Liver (tissue), 9 donors: Measurements from ENCODE around the gene UBXN4. TPM values are rescaled to one million over a fixed set of nuclear protein-coding genes. Genes with fewer than 3 reads are reported as not detected.

Experiments used
- DNase-seq: peaks from one replicate; pipeline ENCODE4 v3.0.0-alpha.2; 2017; ENCODE audit warnings: low spot score
- H3K27ac ChIP-seq, 2 donors: one replicate each; pipeline ENCODE4 v1.7.0; 2013; ENCODE audit warnings: inconsistent platforms in 2 of 2, low read length in 2 of 2, control low read depth in 1 of 2, low read depth in 1 of 2, mild to moderate bottlenecking in 1 of 2
- H3K27me3 ChIP-seq, 4 donors: one replicate each; pipeline versions ENCODE4 v1.6.1 to v1.7.0; 2013; ENCODE audit warnings: low read length in 3 of 4, inconsistent platforms in 1 of 4, mild to moderate bottlenecking in 1 of 4, moderate library complexity in 1 of 4; ENCODE audit not compliant: control insufficient read depth in 4 of 4, insufficient read depth in 4 of 4
- H3K36me3 ChIP-seq, 4 donors: one replicate each; pipeline versions ENCODE4 v1.6.1 to v1.7.0; 2013; ENCODE audit warnings: low read length in 3 of 4, mild to moderate bottlenecking in 3 of 4, low read depth in 1 of 4, moderate library complexity in 1 of 4; ENCODE audit not compliant: control insufficient read depth in 4 of 4, insufficient read depth in 3 of 4
- H3K4me1 ChIP-seq, 4 donors: one replicate each; pipeline versions ENCODE4 v1.6.1 to v1.7.0; 2013; ENCODE audit warnings: low read length in 3 of 4, mild to moderate bottlenecking in 3 of 4, moderate library complexity in 1 of 4; ENCODE audit not compliant: control insufficient read depth in 4 of 4, insufficient read depth in 4 of 4
- H3K4me3 ChIP-seq, 3 donors: one replicate each; pipeline versions ENCODE4 v1.6.1 to v1.7.0; 2013; ENCODE audit warnings: low read length in 3 of 3, control low read depth in 1 of 3, low read depth in 1 of 3, mild to moderate bottlenecking in 1 of 3
- H3K9ac ChIP-seq, 2 donors: one replicate each; pipeline ENCODE4 v1.7.0; 2013; ENCODE audit warnings: low read length in 2 of 2, mild to moderate bottlenecking in 2 of 2, moderate library complexity in 2 of 2, control low read depth in 1 of 2, low read depth in 1 of 2
- H3K9me3 ChIP-seq, 4 donors: one replicate each; pipeline versions ENCODE4 v1.6.1 to v1.7.0; 2013; ENCODE audit warnings: low read length in 3 of 4; ENCODE audit not compliant: control insufficient read depth in 4 of 4
- EGR1 ChIP-seq, 2 donors: IDR thresholded peaks; 2 replicates each; pipeline ENCODE4 v1.6.1; 2016 to 2018; ENCODE audit warnings: antibody characterized with exemption in 2 of 2, low read depth in 2 of 2
- FOXA1 ChIP-seq: IDR thresholded peaks from 2 replicates; pipeline ENCODE4 v1.6.1; 2016; ENCODE audit warnings: antibody characterized with exemption
- GABPA ChIP-seq, 2 donors: IDR thresholded peaks in 1 of 2; conservative IDR thresholded peaks in 1 of 2; 2 replicates each; pipeline ENCODE4 v1.6.1; 2016; ENCODE audit warnings: antibody characterized with exemption in 2 of 2, mild to moderate bottlenecking in 1 of 2, moderate library complexity in 1 of 2
- HNF4G ChIP-seq: IDR thresholded peaks from 2 replicates; pipeline ENCODE4 v1.6.1; 2016; ENCODE audit warnings: antibody characterized with exemption
- JUND ChIP-seq, 2 donors: IDR thresholded peaks; 2 replicates each; pipeline ENCODE4 v1.6.1; 2016; ENCODE audit warnings: antibody characterized with exemption in 2 of 2
- NR2F2 ChIP-seq: IDR thresholded peaks from 2 replicates; pipeline ENCODE4 v1.6.1; 2016; ENCODE audit warnings: antibody characterized with exemption
- RAD21 ChIP-seq, 2 donors: IDR thresholded peaks; 2 replicates each; pipeline ENCODE4 v1.6.1; 2016; ENCODE audit warnings: antibody characterized with exemption in 2 of 2, mild to moderate bottlenecking in 2 of 2
- RXRA ChIP-seq, 2 donors: IDR thresholded peaks; 2 replicates each; pipeline ENCODE4 v1.6.1; 2017 to 2018; ENCODE audit warnings: antibody characterized with exemption in 2 of 2, mild to moderate bottlenecking in 1 of 2
- ZBTB33 ChIP-seq: IDR thresholded peaks from 2 replicates; pipeline ENCODE4 v1.6.1; 2016; ENCODE audit warnings: antibody characterized with exemption
- WGBS: extraction: QIAGEN DNeasy Blood & Tissue Kit; methylation state at CpG from one replicate; pipeline ENCODE4 v1.1.7; 2013; 5-methylcytosine and 5-hydroxymethylcytosine counted together
- polyA plus RNA-seq, 2 donors: library from polyadenylated mRNA; stranded (reverse) in 1 of 2; unstranded in 1 of 2; fragments of 200-250 nt in 1 of 2; fragments of >200 nt in 1 of 2; fragmentation: Nextera tagmentation in 1 of 2; extraction: Ambion mirVana in 1 of 2; gene quantifications; one replicate each; pipeline versions ENCODE4 v1.2.1 to v1.2.3, GENCODE V29; 2013 to 2015
- total RNA-seq, 2 donors: library from RNA; depleted of rRNA; stranded (reverse); fragments of >200 nt; gene quantifications; one replicate each; pipeline ENCODE4 v1.2.3, GENCODE V29; 2014
- TF ChIP-seq, protein P1 (sequence below): IDR thresholded peaks from 2 replicates; pipeline ENCODE4 v1.6.1; 2016; ENCODE audit warnings: antibody characterized with exemption
- TF ChIP-seq, protein P2 (sequence below): fragments of 150-350 bp; IDR thresholded peaks from 2 replicates; pipeline ENCODE4 v1.5.1; 2017; ENCODE audit warnings: improper control_type of control experiment, low read depth, low read length; ENCODE audit not compliant: missing input control
- TF ChIP-seq, protein P3 (sequence below): IDR thresholded peaks from 2 replicates; pipeline ENCODE4 v1.6.1; 2016; ENCODE audit warnings: antibody characterized with exemption
- donor health status: healthy.
- donor health status: healthy.
- donor health status: healthy.
- donor health status: healthy.
- donor health status: healthy.

Gene UBXN4
- total and polyA plus RNA-seq, 4 donors, result 46.5 to 172 (median 67.4) TPM

GRCh38 chr2:135797497-135798274 lies 56.0 kb downstream of the UBXN4 start:
- WGBS, result 45% methylated on average over 22 of the region's 22 CpGs
- TF ChIP-seq RAD21 (IDR thresholded peaks at IDR 0.05) (peak; percentile 71 to 82), NR2F2 (no peak), FOXA1 (no peak), HNF4G (no peak)
- TF ChIP-seq, protein P1, sequence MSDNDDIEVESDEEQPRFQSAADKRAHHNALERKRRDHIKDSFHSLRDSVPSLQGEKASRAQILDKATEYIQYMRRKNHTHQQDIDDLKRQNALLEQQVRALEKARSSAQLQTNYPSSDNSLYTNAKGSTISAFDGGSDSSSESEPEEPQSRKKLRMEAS, result no peak
- TF ChIP-seq, protein P2, sequence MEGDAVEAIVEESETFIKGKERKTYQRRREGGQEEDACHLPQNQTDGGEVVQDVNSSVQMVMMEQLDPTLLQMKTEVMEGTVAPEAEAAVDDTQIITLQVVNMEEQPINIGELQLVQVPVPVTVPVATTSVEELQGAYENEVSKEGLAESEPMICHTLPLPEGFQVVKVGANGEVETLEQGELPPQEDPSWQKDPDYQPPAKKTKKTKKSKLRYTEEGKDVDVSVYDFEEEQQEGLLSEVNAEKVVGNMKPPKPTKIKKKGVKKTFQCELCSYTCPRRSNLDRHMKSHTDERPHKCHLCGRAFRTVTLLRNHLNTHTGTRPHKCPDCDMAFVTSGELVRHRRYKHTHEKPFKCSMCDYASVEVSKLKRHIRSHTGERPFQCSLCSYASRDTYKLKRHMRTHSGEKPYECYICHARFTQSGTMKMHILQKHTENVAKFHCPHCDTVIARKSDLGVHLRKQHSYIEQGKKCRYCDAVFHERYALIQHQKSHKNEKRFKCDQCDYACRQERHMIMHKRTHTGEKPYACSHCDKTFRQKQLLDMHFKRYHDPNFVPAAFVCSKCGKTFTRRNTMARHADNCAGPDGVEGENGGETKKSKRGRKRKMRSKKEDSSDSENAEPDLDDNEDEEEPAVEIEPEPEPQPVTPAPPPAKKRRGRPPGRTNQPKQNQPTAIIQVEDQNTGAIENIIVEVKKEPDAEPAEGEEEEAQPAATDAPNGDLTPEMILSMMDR, result peak; percentile 87
- TF ChIP-seq, protein P3, sequence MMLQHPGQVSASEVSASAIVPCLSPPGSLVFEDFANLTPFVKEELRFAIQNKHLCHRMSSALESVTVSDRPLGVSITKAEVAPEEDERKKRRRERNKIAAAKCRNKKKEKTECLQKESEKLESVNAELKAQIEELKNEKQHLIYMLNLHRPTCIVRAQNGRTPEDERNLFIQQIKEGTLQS, result peak; percentile 77

GRCh38 chr2:135798275-135798705 lies 56.6 kb downstream of the UBXN4 start:
- no peak for DNase-seq
- H3K9me3 ChIP-seq, result peaks cover 0 to 5% (median 3%) of the 10 kb centered on the region in 4 donors
- H3K4me1 ChIP-seq, result no peaks in the 10 kb centered on the region
- H3K4me3 ChIP-seq, result no peak overlapping the region
- H3K36me3 ChIP-seq, result no peaks in the 10 kb centered on the region
- H3K9ac ChIP-seq, result no peak overlapping the region
- no peaks in the 10 kb centered on the region for H3K27me3 ChIP-seq
- 65% methylated on average over 5 of the region's 5 CpGs for WGBS
- TF ChIP-seq ZBTB33, result no peak
- no peak for TF ChIP-seq RXRA (IDR thresholded peaks at IDR 0.05)
- TF ChIP-seq NR2F2, result no peak
- no peak for TF ChIP-seq GABPA (IDR thresholded peaks at IDR 0.05 in 1 of 2, conservative IDR thresholded peaks at IDR 0.05 in 1 of 2)
- TF ChIP-seq RAD21 (IDR thresholded peaks at IDR 0.05), result no peak
- TF ChIP-seq EGR1 (IDR thresholded peaks at IDR 0.05; ENCODE audit: low read depth in 2 of 2), result no peak
- no peak for TF ChIP-seq JUND (IDR thresholded peaks at IDR 0.05)
- TF ChIP-seq FOXA1, result no peak
- TF ChIP-seq, protein P2, result no peak
- TF ChIP-seq HNF4G, result no peak
- TF ChIP-seq, protein P3, result no peak
- H3K27ac ChIP-seq, result no peak overlapping the region

More at GRCh38 chr2:135797497-135798274, 56.0 kb downstream of the UBXN4 start:
- Histone ChIP-seq H3K4me3 (no peak overlapping the region), H3K4me1 (no peaks in the 10 kb centered on the region), H3K36me3 (no peaks in the 10 kb centered on the region), H3K9ac (no peak overlapping the region), H3K27me3 (no peaks in the 10 kb centered on the region), H3K27ac (no peak overlapping the region), H3K9me3 (peaks cover 0 to 5% (median 3%) of the 10 kb centered on the region in 4 donors)
- DNase-seq, result peak; percentile 73
